ENCODE results near the gene ACTG1.

Gene ACTG1

DNA sequence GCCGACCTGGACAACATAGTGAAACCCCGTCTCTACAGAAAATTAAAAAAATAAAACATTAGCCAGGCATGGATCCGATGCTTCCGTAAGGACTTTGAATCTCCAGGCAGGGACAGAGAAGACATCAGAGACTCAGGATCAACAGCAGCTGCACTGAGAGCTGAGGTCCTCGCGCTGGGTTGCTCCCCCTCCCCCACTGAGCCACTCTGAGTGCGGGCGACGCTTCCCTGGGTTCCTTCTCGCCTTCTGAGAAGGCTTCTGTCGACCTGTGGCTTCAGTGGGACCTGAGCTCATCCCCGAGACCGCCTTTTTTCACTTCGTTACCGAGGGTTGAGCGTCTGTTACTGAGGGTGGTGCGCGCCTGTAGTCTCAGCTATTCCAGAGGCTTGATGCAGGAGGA lies 20.4 kb downstream of the ACTG1 start:
- DNase-seq = no peak

DNA sequence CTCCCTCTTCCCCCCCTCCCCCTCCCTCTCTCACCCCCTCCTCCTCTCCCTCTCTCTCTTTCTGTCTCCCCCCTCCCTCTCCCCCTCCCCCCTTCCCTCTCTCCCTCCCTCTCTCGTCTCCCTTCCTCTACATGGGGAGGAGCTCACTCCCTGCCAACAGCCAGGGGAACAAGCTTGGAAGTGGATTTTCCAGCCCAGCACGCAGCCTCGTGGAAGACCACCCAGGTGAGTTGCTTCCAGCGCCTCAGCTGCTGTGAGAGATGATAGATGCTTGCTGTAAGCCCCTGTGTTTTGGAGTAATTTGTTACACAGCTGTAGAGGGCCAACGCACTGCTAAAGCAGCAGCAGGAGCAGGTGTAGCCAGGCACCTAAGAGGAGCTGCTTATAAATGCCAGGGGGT lies 20.8 kb downstream of the ACTG1 start:
- no peak for DNase-seq

DNA sequence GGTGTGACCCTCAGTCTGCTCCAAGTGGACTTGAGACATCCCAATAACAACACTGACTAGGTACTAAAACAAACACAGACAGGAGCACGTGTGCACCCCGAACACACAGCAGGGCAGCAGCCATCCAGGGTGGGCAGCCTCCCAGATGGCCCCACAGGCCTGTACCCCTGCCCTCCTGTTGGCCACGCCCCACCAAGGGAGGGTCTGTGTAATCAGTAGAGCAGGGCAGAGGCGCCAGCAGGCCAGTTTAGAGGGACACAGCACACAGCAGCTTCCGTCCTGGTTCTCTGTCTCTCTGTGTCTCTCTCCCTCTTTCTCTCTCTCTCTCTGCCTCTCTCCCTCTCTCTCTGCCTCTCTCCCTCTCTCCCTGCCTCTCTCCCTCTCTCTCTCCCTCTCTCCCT lies 21.4 kb downstream of the ACTG1 start:
- no peak for DNase-seq

DNA sequence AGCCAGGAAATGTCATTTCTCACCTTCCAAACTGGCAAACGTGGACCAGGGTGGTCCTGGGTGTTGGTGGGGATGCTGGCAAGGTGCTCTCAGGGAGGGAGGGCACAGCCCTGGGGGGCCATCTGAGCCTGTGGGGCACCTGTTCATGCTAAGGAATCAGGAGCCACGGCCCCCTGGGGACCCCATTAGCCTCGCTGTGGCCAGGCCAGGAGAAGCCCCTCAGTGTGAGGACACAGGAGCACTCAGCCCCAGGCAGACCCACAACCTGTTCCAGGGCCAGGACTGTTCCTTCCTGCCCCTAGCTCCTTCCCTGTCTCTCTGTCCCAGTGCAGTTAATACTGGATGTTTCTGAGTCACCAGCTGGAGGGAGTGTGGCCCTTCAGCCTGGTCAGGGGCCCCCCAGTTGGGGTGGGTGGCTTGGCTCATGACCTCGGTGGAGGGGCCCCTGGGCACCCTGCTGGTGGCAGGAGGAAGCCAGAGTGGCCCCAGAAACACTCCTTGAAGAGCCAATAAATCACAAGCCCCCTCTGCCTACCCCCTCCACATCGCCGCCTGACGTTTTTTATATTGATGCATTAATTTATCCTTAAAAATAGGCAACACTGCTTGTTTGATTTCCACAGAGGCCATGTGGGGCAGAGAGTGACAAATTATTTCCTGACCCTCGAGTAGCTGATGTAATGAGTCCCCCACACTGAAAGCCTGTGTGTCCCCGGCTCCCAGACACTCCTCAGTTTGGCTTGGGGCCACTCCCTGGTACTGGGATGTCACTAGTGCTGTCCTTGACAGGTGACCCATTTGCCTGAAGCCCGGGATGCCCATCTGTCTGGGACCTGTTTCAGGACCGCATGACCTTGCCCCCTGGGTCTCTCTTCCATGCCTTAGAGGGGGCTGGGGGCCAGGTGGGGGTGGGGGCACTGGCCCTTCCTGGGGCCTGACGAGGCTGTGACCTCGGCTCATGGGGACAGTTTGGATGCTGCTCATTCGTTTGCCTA lies 22.3 kb downstream of the ACTG1 start:
- DNase-seq = no peak

DNA sequence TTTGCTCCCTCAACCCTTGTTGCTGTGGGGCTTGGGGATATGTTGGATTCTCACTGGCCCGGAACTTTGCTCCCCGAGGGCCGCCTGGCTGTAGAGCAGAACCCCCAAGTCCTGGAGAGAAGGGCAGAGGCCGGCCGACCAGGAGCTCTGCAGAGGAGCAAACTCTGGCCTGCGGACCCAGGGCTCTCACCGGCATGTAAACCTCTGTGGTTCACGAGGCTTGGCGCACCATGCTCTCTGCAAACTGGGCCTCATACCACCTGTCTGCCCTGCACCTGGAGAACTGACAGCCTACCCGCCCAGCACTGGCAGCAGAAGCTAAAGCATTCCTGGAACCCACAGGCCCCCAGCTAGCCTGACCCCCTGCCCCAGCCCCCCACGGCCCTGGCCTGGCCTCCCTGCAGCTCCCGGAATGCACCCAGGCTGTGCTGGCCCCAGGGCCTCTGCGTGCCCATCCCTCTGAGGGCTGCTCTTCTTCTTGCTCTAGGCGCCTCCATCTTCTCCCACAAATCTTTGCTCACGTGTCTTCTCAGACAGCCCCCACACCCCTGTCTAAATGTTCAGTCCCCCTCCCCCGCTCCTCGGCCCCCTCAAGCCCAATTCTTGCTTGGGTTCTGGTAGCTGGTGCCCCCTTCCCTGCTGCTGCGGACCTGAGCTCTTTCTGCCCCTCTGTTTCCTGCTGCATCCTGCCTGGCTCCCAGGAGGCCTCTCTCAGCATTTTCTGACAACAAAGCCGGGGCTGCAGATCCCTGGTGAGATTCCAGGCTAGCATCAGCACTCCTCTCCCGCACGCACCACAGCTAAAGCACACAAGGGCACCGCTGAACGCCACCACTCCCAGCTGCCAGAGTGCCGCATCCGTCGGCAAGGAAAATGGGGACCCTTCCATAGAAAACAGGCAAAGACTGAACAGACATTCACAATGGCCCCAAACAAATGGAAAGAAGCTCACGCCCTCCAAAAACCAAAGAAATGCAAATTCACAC lies 23.3 kb downstream of the ACTG1 start:
- no peak for DNase-seq

DNA sequence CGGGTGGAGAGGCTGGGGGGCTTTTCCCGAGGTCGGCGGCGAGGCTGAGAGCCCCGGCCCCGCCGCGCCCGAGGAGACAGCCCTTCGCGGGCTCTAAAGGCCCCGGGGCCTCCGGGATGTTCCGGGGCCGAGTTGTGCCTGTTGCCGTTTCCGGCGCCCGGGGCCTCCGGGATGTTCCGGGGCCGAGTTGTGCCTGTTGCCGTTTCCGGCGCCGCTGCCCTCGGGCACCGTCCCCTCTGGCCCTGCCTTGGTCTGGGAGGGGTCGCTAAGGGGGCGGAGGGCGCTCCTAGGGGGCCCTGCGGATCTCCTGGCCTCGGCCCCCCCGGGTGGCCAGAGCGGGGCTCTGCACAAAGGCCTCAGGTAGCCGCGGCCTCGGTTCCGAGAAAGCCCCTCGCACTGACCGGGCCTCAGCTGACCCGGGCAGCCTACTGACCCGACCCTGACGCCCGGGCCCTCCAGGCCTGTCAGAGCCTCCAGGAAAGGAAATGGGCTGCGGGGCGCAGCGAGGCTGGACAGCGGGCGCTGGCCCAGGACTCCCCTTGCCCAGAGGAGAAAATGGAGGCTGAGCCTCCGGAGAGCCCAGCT lies 24.2 kb downstream of the ACTG1 start:
- no peak for DNase-seq

DNA sequence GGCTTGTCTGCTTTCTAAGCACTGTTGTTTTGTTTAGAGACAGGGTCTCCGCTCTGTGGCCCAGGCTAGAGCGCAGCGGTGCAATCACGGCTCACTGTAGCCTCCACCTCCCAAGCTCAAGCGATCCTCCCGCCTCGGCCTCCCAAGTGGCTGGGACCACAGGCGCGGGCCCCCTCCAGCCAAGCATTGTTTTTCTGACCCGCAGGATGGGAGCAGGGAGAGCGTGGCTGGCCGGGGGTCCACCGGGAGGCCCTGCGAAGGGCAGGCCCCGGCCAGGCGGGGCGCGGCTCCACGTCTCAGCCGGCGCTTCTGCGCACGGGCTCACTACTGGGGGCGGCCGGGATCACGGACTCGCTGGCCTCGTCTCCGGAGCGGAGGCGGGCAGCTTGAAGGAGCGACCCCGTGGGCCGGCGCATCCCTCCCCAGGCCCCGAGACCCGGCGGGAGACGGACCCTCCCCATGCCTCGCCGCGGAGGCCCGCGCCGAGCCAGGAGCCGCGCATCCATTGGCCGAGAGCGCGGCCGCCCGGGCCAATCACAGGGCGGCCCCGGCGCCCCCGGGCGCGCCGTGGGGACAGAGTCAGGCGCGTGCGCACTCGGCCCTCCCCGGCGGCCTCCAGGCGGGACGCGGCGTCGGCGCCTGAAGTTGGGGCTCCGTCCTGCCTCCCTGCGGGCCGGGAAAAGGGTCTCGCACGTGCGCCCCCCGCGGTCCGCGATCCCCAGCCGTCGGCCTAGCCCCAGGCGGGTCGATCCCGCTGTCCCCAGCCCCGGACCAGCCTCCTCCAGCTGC lies 24.9 kb downstream of the ACTG1 start:
- DNase-seq = peak; percentile 53

DNA sequence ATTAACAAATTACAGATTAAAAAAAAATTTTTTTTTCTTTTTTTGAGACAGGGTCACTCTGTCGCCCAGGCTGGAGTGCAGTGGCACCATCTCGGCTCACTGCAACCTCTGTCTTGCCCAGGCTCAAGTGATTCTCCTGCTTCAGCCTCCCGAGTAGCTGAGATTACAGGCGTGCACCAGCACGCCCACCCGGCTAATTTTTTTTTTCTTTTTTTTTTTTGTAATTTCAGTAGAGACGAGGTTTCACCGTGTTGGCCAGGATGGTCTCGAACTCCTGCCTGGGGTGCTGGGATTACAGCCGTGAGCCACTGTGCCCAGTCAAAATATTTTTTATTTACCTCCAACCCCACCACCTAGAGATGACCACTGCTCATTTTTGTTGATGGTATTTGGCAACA lies 25.5 kb downstream of the ACTG1 start:
- no peak for DNase-seq

DNA sequence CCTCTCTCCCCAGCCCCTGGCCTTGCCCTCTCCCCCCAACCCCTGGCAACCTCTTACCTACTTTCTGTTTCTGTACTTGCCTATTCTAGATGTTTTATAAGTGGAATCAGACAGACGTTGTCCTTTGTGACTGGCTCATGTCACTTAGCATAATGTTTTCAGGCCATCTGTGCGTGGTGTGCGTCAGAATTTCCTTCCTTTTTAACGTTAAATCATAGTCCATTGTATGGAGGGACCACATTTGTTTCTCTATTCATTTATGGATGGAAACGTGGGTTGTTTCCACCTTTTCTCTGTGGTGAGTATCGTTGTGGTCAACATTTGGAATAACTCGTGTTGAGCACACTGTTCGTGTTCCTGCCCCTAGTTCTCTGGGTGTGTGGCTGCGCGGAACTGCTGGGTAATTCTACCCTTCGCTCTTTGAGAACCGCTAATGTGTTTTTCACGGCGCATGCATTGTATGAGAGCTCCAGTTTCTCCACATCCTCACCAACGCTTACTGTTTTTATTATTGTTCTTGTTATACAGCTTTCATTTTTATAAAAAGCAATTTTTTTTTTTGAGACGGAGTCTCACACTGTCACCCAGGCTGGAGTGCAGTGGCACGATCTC lies 26.3 kb downstream of the ACTG1 start:
- no peak for DNase-seq

DNA sequence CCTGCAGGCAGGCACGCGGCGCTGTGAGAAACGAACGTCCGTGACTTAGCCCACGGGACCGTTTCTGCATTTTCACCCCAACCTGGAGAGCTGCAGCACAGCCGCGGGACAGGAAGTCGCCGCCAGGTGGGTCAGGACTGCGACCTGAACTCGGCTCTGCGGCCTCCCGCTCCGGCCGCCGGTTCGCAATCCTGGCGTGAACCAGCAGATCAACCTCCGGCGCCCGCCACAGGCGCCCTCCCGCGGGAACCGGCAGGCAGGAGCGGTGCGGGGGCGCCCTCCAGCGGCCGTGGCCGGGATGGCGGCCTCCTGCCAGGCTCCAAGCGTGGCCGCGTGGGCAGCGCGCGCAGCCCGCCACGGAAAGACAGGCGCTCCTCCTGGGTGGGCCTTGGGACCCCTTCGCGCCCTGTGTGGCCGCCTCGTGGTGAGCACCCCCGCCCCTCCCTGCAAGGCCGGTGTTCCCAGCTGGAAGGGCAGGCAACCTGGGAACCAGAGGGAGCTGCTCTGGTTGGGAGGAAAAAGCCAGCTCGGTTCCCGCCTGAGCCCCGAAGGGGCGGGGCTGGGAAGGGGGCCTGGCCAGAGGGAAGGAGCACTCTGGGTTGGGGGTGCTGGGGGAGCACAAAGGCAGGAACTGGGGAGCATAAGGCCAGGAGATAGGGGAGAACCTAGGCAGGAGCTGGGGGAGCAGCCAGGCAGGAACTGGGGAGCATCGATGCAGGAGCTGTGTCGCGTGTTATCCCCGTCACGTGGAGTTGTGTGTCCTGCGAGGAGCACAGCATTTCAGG lies 28.2 kb downstream of the ACTG1 start:
- peak; percentile 87 for DNase-seq

DNA sequence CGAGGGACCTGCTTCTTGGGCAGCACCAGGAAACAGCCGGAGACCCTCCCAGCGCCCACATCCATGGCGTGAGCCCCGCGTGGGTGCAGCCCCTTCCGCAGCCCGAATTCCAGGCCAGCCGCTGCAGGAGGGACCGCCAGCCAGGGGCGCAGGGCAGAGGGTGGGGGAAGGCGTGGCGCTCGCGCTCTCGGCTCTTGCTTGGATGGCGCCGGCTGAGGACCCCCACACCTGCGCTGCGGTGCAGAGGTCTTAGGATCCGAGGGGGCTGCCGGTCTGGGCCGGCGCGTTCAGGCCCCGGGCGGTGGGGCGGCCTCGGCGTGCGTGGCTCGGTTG lies 28.8 kb downstream of the ACTG1 start:
- no peak for DNase-seq

DNA sequence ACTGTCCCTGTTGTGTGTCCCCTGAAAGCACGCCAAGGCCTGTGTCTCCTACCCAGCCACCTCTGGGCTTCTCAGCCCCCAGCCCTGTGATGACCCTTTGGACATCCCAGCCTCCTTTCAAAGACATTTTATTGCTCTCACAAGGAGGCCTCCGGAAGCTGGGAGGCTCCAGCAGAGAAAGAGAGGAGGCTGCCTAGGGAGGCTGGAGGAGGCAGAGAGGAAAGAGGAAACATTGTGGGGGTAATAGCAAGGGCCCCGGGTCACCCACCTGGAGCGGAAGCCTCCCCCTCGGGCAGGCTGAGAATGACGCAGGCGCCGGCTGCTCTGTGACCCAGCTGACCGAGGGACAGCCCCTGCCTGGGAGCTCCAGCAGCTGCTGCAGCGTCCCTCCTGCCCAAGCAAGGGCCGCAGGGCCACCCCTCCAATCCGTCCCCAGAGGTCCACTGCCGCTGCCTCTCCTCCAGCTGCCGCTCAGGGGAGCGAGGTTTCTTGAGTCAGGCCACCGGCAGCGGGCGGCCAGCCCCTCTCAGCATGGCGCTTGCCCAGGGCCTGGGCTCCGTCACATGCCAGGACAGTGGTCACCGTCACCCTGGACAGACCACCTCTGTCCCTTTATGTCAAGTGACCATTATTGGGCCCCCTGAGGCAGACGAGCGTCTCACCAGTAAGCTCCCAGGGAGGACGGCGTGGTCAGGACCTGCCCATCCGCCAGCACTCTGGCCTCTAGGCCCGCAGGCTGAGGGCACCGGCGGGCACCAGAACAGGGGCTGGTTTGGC lies 29.3 kb downstream of the ACTG1 start:
- DNase-seq = no peak

DNA sequence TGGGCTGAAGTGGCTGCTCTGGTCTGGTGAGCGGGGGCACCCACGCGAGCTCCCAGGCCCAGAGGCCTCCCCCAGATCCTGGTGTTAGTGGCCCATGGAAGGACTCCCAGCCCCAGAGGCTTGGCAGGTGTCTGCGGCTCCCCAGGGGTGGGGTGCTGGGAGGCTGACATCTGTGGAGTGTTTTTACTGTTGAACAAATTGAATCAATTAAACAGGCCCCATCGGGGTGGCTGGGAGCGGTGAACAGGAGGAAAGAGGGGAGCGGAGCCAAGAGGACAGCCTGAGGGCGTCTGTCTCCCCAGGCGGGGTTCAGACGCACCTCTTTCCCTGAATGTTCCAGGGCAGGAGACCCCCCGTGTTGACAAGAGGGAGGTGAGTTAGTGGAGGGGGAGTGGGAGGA lies 29.9 kb downstream of the ACTG1 start:
- no peak for DNase-seq

DNA sequence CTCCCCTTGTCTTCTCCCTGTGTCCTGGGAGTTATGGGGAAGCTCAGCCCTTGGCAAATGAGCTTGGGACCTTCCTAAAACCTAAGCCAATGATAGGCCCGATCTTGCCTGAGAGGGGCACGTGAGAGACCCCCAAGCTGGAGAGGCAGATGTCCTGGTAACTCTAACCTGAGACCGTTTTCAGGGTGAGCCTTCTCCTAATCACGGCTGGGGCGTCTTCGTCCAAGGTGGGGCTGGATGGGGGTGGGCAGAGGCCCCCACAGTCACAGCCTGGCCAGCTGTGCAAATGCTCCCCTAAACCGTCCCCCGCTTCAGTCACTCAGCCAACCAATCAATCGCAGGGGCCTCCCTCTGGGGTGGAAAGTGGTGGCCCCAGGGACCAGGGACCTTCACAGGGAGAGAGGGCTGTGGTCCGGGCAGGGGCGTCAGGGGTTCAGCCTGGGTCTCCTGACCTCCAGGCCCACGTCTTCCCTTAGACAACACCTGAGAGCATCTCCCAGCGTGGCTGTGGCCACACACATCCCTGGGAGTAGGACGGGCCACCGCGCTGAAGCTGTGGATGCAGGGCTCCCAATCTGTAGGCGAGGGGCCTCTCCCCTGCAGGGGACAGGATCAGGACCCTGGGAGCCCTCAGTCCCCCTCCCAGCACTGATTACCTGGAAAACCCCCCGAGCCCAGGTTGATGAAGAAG lies 30.6 kb downstream of the ACTG1 start:
- DNase-seq = no peak

DNA sequence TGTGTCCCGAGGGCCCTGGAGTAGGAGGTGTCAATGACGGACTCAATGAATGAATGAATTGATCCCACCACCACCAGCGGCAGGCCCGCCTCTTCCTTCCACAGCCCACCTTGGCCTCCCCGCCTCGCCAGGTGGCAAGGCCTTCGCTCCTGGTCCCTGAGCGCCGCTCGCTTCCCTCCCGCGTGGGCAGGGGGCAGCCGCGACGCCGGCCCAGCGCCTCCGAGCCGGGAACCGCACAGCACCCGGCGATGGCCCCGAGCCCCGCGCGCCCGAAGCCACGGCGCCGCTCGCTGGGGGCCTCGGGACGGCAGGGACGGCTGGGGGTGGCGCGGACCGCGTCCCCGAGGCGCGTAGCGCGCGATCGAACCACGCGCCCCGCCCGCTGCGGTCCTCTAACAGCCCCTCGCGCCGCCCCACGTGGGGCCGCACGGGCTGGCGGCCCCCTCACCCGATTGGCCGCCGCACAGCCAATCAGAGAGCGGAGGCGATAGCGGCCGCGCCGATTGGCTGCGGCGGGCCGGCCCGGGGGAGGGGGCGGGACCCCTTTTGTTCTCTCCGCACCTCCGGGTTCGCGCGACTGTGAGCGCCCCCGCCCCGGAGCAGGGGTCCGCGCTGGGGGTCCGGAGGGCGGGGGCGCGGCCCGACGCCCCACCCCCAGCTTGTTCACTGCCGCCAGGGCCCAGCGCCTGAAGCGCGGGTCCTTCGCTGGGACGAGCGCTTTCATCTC lies 31.4 kb downstream of the ACTG1 start:
- peak; percentile 26 for DNase-seq

DNA sequence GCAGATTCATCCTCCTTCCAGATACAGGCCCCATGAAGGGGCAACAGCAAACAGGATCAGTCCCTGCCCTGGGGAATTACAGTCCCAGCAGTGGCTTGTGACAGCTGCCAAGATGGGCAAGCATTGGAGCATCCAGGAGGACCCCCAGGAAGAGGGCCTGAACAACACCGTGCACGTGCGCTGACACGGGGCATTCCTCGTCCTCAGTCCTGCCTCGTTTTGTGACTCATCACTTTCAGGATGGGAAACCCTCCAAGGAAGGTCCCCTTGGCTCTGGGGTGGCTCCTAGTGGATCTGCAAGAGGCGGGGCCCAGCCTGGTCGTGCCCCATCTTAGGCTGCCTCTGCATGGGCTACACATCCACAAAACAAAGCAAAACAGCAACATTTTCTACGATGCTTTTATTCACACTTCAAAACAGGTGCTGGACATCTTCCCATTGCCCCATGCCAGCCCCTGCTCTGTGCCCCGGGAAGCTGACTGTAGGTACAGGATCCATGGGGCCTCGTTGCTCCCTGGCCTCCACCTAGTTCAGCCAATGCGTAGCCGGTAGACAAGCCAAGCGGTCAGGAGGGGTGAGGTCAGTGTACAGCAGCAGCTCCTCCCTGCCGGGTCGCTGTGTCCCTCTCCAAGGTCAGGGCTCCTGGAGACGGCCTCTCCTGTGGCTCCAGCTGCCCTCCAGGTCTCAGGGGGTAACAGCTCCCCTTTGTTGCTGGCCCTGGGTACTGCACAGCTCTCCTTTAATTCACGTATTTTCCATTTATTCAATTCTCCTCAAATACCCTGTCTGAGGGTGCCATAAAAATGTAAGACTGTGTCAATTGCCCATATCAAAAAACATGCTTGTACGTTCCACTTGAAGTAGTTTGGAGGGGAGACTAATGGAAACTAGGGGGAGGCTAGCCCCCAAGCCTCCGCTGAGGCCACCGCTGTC lies 32.2 kb downstream of the ACTG1 start:
- DNase-seq = peak; percentile 7

DNA sequence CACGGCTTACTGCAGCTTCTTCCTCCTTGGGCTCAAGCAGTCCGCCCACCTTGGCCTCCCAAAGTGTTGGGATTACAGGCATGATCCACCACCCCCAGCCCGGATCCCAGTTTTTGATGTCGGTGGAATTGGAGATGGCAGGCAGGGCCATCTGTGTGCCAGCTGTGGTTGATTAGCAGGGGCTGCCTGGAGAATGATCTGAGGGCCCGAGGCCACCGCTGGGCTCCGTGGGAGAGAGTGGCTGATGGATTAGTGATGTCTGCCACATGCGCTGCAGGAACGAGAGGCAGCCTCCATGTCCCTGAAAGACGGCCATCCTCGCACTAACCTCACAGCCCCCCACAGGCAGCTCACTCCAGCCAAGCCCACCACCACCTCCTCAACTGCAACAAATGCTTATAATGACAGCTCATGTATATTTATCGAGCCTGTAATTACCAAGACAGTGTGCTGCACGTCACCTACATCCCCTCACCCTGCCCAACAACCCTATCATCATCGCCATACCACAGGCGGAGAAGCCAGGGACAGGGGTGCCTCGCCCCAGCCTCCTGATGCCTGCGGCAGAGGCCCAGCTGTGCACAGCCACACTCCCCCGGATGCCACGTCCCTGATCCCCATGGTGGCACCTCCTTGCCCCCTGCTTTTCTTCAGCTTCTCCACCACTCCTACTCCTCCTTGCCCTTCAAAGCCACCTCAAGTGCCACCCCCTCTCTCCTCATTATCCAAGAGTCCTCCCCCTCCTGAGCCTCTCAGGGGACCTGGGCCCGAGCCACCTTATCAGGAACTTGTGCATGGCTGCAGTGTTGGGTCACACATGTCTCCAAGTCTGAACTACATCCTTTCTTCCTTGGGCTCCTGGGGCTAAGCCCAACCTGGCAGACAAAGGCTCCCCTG lies 33.2 kb downstream of the ACTG1 start:
- no peak for DNase-seq
